ENCODE data around the gene ZFR.

GRCh38 chr5:32445287-32445758 lies 783 bp upstream of the ZFR start:
- TF ChIP-seq POLR2AphosphoS5 (IDR thresholded peaks at IDR 0.05; ENCODE audit: low read depth, low read length) = no peak
- no peak for TF ChIP-seq TAF1 (IDR thresholded peaks at IDR 0.05; ENCODE audit: borderline replicate concordance, insufficient read depth, low read length)
- no peak for TF ChIP-seq FOXP2 (optimal IDR thresholded peaks at IDR 0.05; ENCODE audit: borderline replicate concordance, extremely low read depth, extremely low read length, insufficient read depth)
- no peak for TF ChIP-seq REST (IDR thresholded peaks at IDR 0.05; ENCODE audit: insufficient read depth in 1 of 2, low read depth in 2 of 2, low read length in 2 of 2)
- TF ChIP-seq SIN3A (IDR thresholded peaks at IDR 0.05; ENCODE audit: borderline replicate concordance, insufficient read depth, low read length) = no peak
